Dedifferentiated amniotic fluid mesenchymal stem cell (primary cell): Measurements from ENCODE around the gene GPR78.

ENCODE experiments used
- DNase-seq: peaks from one replicate; pipeline ENCODE4 v3.0.0-alpha.2; 2016; ENCODE audit errors: extremely low spot score

GPR78 gene, protein sequence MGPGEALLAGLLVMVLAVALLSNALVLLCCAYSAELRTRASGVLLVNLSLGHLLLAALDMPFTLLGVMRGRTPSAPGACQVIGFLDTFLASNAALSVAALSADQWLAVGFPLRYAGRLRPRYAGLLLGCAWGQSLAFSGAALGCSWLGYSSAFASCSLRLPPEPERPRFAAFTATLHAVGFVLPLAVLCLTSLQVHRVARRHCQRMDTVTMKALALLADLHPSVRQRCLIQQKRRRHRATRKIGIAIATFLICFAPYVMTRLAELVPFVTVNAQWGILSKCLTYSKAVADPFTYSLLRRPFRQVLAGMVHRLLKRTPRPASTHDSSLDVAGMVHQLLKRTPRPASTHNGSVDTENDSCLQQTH

DNA sequence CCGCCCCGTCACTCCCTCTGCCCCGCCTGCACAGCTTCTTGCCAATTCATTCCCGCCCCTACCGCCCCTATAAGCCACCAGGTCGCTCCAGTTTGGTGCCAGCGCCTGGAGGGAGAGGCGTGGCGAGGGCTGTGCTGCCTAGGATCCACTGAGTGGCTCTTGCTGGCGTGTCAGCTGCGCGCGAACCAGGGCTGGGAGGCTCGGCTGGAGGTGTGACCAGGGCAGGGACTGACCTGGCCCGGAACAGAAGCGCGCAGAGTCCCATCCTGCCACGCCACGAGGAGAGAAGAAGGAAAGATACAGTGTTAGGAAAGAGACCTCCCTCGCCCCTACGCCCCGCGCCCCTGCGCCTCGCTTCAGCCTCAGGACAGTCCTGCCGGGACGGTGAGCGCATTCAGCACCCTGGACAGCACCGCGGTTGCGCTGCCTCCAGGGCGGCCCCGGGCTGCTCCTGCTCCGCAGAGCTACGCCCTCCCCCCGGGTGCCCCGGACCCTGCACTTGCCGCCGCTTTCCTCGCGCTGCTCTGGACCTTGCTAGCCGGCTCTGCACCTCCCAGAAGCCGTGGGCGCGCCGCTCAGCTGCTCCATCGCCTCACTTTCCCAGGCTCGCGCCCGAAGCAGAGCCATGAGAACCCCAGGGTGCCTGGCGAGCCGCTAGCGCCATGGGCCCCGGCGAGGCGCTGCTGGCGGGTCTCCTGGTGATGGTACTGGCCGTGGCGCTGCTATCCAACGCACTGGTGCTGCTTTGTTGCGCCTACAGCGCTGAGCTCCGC, at the start of gene GPR78:
Gene GPR78 (plus strand): TSS at position 72 of the 773 bp plus-strand sequence. CDS start 591 bp downstream, at position 663.
- DNase-seq = no peak

DNA sequence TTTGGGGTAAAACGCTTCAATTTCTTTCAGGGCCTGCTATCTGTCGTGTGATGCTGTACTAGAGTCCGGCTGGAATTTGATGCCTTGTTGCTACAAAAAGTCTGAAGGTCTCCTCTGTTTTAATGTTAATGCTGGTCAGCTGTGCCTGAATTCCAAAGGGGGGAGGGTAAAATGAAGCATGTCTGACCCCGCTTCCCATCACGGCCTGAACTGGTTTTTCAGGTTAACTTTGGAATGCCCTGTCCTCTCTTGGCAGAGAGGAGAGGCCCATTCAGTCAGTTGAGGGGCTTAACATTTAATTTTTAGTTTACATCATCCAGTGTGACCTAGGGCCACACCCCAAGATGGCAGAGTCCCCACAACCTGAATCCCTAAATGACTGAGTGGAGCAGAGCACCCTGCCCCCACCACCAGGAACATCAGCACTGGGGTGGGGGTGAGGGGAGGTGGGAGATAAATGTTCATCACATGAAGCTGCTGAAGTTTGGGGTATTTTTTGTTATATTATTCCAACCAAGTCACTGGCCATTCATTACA, 47.9 kb upstream of the GPR78 start:
- no peak for DNase-seq

DNA sequence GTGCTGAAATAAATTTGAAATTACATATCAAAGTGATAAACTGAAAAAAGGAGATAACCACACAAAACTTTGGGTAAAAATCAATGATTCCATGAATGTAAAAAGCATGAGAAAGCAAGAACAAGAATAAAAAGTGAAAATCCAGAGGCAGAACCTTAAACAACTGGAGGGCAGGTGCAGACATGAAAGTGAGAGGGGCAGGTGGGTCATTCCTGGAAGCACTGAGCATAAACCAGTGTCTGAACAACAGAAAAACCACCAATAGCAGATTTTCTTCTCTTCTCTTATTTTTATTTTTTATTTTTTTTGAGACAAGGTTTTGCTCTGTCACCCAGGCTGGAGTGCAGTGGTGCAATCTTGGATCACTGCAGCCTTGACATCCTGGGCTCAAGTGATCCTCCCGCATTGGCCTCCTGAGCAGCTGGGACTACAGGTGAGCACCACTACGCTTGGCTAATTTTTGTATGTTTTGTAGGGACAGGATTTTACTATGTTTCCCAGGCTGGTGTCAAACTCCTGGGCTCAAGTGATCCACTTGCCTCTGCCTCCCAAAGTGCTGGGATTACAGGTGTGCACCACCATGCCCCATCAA, 46.8 kb upstream of the GPR78 start:
- no peak for DNase-seq

DNA sequence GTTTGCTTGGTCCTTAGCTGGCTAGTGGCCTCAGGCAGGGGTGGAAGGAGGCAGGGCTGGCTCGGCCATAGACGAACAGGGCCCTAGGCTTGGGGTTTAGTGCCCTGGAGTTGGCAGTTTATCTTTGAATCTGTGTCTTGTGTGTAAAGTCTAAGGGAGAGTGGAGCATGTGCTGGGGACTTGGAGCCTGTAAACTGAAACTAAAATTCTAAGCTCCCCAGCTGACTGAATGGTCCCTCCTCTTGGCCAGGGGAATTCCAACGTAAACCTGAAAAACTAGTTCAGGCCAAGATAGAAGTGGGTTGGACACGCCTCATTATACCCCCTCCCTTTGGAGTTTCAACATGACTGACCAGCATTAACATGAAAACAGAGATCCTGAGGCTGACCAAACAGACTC, 46.1 kb upstream of the GPR78 start:
- peak; percentile 45 for DNase-seq

DNA sequence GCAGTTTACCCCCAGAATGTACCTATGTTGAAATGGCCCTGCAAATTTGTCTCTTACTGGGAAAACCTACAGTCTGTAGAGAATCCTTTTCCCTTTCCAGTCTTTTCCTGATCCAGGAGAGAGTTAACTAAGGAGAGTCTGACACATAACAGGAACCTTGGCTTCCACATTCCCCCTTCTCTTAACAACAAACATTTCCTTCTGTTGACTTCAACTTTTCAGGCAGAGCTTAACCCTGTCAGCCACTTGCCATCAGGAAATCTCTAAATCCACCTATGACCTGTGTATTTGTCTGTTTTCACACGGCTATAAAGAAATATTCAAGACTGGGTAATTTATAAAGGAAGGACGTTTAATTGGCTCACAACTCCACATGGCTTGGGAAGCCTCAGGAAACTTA, 45.6 kb upstream of the GPR78 start:
- DNase-seq = no peak

DNA sequence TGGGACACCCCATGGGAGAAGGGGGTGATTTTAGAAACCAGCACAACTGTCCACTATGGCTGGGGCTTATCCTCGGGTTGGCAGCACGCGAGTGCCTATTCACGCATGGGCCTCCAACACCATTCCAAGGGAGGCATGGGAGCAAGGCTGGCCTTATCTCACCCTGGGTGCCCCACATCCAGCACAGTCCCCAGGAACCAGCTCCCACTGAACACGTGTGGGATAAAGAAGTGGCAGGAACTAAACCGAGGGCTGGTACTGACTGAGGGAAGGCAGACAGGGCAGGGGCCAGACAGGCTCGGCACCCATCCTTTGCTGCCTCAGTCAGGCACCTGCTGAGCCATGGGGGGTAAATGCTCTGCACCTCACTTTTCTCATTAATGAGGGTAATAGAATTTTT, 43.7 kb upstream of the GPR78 start:
- no peak for DNase-seq

DNA sequence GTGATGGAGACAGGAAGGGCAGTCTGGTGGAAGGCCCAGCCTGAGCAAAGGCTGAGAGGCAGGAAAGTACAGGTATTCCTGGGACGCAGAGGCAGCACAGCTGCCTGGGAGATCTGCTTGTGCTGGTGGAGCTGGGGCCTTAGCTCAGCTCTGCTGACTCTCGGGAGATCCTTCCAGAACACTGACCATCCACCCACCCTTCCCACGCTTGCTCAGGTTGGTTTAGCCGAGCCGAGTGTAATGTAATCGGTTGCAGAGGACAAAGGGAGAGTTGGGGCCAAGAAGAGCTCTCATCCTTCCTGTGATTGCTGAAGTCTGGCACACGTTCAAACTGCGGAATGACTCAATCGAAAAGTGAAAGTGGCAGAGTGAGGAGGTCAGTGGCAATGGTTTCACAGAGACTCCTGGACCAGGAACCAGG, 43.1 kb upstream of the GPR78 start:
- peak; percentile 63 for DNase-seq

DNA sequence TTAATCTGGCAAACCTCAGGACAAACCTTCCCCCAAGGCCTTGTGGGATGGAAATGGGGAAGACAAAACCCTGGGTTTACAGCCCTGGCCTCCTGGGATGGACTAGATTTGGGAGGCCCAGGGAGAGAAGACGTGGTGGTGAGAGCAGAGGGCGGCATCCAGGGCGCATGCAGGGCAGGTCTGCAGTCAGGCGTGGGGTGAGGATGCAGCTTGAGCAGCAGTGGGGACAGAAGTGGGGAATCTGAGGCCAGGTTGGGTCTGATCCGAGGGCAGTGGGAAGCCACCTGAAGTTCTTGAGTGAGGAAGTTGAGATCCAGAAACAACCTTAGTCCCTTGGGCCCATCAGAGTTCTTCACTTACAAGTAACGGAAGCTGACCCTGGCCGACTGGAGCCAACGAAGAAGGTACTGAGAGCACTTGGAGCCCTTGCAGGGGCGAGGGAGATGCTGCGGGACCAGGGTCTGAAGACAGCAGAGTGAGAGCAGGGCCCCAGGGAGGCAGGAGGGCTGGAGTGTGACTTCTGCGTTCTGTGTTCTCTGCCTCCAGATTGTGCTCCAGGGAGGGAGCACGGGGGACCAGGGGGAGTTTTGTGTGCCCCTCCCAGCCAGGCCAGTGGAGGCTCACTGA, 42.0 kb upstream of the GPR78 start:
- DNase-seq = no peak

DNA sequence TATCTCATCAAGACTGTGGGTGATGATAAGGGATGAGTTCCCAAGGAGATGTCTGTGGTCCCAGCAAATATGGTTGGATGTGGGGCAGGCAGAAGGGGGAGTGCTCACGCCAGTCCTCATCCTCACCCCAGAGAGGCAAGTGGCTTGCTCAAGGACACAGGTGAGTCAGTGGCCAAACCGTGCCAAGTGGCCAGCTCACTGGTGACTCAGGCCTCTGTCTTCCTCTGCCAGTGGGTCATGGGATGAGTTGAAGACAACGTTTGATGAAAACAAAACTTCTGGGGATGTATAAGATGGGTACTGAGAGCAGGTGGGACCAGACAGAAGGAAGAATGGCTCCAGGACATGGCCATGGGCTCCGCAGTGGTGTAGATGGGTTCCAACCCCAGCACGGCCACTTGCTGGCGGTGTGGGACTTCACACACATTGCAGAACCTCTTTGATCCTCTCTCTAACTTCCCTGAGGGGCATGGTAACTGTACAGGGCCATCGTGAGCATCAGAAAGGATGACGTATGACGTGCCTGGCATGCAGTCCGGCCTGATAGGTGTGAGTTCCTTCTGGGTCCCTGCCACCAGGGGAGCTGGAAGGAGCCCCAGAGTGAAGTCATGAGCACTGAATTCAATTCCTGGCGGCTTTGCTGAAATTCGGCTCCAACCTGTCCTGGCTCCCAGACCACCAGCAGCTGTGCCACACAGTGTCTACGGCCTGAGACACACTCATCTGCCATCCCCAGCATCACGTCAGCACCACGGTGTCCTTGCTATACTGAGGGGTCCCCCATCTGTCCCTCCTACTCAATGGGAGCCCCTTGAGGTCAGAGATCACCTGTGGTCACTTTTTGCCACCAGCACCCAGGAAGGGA, 41.3 kb upstream of the GPR78 start:
- no peak for DNase-seq

DNA sequence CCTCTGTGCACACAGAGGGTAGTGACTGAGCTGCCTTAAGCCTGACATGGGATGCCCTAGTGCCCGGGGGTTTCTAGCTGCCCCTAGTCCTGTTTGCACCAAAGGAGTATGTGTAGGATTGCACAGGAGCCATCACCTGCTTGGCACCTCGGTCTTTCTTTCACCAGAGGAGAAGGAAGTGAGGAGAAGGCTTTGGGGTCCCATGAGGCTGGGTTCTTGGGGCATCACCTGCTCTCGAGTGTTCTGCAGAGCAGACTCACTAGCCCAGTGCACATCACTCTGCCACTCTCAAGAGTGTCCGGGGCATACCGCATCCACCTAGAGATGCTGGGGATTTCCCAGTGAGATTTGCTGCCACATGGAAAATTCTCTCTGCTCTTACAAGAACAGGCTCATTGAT, 40.5 kb upstream of the GPR78 start:
- no peak for DNase-seq

DNA sequence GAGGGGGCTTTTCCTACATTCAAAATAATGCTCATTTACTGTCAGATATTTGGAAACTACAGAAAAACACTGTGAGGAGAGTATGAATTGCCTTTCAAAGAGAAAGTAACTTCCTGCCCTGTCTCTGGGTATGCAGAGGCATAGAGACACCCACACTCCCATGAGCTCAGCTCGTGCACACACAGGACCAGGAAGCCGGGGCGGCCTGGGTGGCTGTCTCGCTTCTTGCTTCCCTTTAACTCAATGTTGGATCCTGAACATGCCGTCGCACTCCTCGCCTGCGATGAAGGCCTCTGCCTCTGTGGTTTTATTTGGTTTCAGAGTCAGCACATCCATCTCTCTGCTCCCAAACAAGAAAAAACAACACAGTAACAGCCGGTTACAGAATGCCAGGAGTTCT, 40.1 kb upstream of the GPR78 start:
- no peak for DNase-seq

DNA sequence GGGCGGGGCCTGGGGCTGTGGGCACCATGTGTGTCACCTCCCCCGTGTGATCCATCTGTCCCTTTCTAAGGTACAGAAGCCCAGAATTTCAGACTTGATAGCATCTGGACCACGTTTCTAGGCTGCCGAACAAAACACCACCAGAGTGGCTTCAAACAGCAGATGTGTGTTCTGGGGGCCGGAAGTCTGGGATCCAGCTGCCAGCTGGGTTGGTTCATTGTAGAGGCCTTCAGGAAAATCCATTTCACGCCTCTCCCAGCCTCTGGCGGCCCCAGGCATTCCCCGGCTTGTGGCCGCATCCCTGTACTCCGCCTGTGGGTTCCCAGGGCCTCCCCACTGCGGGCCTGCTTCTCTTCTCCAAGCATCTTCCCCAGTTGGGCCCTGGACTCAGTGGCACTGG, 39.6 kb upstream of the GPR78 start:
- no peak for DNase-seq

DNA sequence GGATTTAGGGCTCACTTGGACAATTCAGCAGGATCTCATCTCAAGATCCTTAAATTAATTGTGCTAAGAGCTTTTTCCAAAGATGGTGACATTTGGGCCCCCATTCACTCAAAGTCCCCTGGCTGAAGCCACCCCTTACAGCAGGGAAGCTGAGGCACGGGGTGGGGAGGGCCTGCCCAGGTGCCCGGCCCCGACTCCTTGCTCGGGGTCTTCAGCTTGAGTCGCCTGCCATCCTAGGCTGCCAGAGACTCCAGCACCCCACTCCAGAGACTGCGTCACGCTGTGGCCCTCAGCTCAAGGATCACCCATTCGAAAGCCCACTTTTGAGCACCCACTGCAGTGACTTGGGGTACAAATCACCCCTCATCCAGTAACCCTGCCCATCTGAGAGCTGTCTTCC, 39.2 kb upstream of the GPR78 start:
- DNase-seq = no peak

DNA sequence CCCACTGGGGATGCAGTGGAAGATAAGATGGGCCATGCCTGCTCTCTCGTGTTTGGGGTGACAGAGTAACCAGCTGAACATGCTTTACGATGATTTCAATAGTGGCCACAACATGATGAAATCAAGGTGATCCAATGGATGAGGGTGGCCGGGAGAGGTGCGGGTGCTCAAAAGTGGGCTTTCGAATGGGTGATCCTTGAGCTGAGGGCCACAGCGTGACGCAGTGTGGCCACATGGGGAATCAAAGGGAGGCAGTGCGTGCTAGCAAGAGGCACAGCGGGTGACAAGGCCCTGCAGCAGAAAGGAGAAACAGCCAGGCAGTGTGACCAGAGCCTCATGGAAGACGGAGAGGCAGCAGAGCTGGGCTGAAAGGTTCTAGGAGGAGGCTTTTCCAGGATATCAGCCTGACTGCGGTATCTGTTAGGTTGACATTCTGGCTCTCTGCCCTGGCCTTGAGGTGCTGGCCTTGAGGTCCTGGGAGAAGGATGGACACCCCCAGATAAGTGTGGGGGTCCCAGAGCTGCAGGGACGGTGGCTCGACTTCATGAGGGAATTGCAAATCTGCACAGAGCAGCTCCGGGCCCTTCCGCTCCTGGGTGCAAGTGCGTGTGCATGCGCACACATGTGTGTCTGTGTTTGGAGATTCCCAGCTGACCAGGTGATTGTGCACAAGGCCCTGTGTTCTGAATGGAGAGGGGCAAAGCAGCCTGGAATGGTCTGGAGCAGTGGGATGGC, 38.0 kb upstream of the GPR78 start:
- no peak for DNase-seq

DNA sequence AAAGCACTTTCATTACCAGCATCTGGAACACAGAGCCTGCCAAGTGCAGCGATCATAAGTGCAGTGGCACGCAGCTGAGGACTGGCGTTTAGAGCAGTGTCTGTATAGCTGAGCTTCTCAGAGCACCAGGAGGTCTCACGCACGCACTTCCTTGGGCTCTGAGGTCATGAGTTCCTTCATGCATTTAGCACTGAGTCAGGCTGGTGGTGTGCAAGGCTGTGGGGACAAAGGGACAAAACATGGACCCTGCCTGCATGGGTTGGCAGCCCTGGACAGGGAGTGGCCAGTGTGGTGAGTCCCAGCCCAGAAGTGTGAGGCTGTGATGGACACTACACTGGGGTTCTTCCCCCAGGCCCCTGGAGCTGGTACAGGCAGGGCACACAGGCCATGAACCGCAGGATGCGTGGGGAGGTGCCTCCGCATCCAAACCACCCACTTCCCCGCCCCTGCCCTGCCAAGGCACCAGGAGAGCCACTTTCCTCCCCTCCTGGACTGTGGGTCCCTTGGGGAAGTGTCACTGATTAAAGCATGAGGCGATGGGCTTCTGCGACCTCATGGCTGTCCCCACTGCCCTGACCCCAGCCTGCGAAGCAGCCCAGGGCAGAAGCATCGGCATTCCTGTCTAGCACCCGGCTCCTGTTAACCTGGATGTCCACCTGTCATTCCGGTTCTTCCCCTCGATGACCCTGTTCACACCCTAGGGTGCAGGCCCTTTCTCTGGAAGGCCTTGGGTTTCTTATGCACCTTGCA, 37.2 kb upstream of the GPR78 start:
- no peak for DNase-seq

DNA sequence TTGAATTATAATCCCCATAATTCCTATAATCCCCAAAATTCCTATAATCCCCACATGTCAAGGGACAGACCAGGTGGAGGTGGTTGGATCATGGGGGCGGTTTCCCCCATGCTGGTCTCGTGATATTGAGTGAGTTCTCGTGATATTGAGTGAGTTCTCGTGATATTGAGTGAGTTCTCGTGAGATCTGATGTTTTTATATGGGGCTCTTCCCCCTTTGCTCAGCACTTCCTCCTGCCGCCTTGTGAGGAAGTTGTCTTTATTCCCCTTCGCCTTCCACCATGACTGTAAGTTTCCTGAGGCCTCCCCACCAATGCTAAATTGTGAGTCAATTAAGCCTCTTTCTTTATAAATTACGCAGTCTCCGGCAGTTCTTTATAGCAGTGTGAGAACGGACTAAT, 36.6 kb upstream of the GPR78 start:
- no peak for DNase-seq

DNA sequence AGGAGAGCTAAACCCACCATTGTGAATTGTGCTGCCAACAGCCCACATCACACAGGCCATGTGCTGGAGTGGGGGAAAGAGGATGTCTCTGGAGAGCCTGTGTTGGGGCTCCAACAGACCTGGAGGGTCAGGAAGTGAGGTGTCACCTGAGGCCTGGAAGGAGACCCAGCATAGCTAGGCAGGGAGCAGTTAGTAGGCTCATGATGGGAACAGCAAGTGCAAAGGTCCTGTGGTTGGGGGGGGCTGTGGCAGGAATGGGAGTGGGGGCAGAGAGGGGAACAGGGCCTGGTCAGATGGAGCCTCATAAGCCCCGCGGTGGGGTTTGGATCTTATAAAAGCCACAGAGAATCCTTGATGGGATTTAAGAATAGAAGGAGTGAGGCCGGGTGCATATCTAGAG, 35.9 kb upstream of the GPR78 start:
- no peak for DNase-seq

DNA sequence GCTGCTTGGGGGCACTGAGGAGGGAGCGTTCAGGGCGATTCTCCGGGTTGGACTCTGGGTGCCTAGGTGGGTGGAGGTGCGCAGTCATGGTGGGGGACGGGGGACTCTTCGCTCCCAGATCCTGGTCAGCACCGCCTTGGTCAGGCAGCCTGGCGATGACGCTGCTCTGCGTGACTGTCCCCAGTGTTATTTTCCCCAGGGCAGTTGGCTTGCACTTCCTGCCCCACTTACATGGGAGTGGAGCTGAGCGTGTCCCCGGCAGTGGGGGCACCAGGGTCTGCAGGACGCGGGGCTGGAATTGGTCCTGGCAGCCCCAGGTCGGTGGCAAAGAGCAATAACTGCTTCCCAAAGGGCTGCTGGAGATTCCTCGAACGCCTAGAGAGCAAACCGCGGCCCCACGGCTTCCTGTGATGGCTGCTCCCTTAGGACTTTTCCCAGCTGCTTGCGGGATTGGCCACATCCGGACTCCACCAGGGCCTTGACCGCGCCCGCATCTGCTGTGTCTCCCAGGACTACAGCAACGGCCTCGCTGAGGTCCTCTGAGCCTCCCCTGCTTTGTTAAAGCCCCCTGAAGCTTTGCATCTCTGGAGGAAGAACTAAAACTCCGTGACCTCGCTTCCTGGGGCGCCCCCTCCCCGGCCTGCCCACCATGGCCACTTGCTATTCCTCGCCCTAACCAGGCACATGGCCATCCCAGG, 35.3 kb upstream of the GPR78 start:
- DNase-seq = no peak

DNA sequence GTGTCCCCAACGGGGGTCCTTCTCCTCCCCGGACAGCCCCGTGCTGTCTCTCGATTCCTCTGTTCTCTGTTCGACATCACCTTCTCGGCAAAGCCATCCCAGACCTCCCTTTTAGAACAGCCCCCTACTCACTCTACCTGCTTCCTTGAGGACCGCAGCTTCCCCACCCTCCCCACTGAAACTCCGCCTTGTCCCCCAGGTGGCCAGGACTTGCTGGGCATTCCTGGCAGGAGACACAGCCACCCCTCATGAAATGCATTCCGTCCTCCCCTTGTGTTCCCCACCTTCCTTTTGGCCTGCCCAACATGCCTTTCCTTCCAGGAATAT, 34.8 kb upstream of the GPR78 start:
- no peak for DNase-seq
